Testis (tissue), 2 donors: ENCODE results near the gene UGT1A8.

ENCODE experiments used
- CTCF ChIP-seq, 3 experiments: fragments of 450-650 bp in 2 of 3; fragments of 200-600 bp in 1 of 3; sonication (generic) in 1 of 3; IDR thresholded peaks; one replicate each; pipeline ENCODE4 v1.5.1; 2016 to 2019; ENCODE audit warnings: antibody characterized with exemption in 3 of 3, mild to moderate bottlenecking in 2 of 3, moderate library complexity in 1 of 3
- POLR2A ChIP-seq: fragments of 450-650 bp; IDR thresholded peaks from one replicate; pipeline ENCODE4 v1.6.1; 2017; ENCODE audit warnings: antibody characterized with exemption, mild to moderate bottlenecking, moderate library complexity

GRCh38 chr2:233758141-233758540, 140.7 kb downstream of the UGT1A8 start:
- TF ChIP-seq CTCF (IDR thresholded peaks at IDR 0.05) (no peak), POLR2A (no peak)
